BJ (cell line): ENCODE measurements around the gene HPS1. TPM values are rescaled to one million over a fixed set of nuclear protein-coding genes. Genes with fewer than 3 reads are reported as not detected.

Source experiments
- CTCF ChIA-PET: fragments of 350-600 bp; formaldehyde crosslinking; extraction: SDS; loops from one replicate; lab custom pipeline; 2021; ENCODE audit warnings: antibody characterized with exemption, inconsistent platforms; lab: Yijun Ruan, JAX
- POLR2A ChIA-PET: fragments of 300-600 bp; sonication (Branson Sonifier 250); formaldehyde crosslinking; extraction: SDS; loops from one replicate; lab custom pipeline; 2021; ENCODE audit warnings: antibody characterized with exemption; lab: Charles Lee
- DNase-seq: peaks from one replicate; pipeline ENCODE4 v3.0.0-alpha.2; 2011; ENCODE audit warnings: low read depth
- H3K27me3 ChIP-seq: 2 replicates; pipeline ENCODE4 v1.6.0; 2011; ENCODE audit warnings: low read length; ENCODE audit not compliant: control insufficient read depth, insufficient read depth
- H3K36me3 ChIP-seq: 2 replicates; pipeline ENCODE4 v1.5.1; 2011; ENCODE audit warnings: low read length; ENCODE audit not compliant: control insufficient read depth, insufficient read depth
- H3K4me3 ChIP-seq: 2 replicates; pipeline ENCODE4 v1.5.1; 2011; ENCODE audit warnings: low read depth, mild to moderate bottlenecking, control low read depth, low read length
- polyA plus RNA-seq: library from polyadenylated mRNA; depleted of rRNA; stranded (reverse); fragments of >200 nt; gene quantifications from 2 replicates; pipeline ENCODE4 v1.2.3, GENCODE V29; 2011
- TF ChIP-seq, protein P1 (sequence below): IDR thresholded peaks from 2 replicates; pipeline ENCODE4 v1.5.1; 2011; ENCODE audit warnings: low read depth, mild to moderate bottlenecking, control low read depth, inconsistent platforms, low read length, moderate library complexity; ENCODE audit not compliant: insufficient read depth

The HPS1 gene
- polyA plus RNA-seq, 1 experiment = 88.8 TPM

DNA sequence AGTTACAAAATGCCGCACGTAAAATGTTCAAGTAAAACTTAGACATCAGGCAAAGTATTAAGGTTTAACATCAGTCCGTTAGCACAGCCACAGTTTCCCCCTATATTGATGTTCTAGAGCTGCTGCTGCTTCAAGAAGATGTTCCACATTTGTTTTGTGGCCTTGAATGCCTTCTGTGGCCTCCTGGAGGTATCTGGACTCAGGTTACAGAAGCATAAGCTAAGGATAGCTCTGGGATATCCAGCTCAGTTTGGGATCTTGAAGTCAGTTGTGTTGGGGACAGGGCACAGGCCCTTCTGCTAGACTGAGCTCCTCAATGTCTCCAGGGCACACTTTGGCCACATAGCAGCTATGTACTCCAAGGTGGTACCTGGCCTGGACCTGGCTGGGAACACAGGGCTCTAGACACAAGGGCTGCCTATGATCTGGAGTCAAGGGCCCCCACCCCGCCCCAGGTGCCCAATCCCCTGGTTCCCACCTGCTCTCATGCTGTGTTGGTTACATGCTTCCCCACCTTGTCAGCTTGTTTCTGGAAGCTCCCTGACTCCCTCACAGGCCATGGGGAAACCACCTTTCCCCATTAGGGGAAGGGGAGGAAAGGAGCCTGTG lies 36.5 kb downstream of the HPS1 start:
- CTCF ChIA-PET = interaction anchor here (0.6 to 2.3 kb wide), 4 partner anchors 15 to 155 kb away, joined by 3 to 10 read pairs (median 3); no protein-coding TSS in a partner anchor
- POLR2A ChIA-PET = no interaction called here
- TF ChIP-seq, protein P1, sequence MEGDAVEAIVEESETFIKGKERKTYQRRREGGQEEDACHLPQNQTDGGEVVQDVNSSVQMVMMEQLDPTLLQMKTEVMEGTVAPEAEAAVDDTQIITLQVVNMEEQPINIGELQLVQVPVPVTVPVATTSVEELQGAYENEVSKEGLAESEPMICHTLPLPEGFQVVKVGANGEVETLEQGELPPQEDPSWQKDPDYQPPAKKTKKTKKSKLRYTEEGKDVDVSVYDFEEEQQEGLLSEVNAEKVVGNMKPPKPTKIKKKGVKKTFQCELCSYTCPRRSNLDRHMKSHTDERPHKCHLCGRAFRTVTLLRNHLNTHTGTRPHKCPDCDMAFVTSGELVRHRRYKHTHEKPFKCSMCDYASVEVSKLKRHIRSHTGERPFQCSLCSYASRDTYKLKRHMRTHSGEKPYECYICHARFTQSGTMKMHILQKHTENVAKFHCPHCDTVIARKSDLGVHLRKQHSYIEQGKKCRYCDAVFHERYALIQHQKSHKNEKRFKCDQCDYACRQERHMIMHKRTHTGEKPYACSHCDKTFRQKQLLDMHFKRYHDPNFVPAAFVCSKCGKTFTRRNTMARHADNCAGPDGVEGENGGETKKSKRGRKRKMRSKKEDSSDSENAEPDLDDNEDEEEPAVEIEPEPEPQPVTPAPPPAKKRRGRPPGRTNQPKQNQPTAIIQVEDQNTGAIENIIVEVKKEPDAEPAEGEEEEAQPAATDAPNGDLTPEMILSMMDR = no peak
- Histone ChIP-seq H3K27me3 (no peaks in the 10 kb centered on the region), H3K4me3 (no peak overlapping the region), H3K36me3 (peaks cover 1% of the 10 kb centered on the region)
- DNase-seq = no peak

DNA sequence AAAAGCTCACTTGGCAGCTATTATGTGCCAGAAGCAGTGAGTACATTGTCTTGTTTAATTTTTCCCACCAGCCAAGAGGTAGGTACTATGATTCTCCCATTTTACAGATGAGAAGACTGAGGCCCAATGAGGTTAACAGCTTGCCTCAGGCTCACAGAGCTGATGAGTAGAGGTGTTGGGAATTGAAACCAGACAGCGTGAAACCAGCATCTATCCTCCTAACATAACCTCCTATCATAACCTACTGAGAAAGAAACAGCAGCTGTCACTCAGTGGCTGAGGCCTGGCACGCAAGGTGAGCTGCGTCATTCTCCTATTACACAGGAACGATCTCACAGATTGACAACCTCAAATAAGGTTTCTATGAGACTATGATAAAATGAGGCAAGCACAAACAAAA lies 37.9 kb downstream of the HPS1 start:
- TF ChIP-seq, protein P1 = no peak
- Histone ChIP-seq H3K36me3 (peaks cover 1% of the 10 kb centered on the region), H3K4me3 (no peak overlapping the region), H3K27me3 (no peaks in the 10 kb centered on the region)
- CTCF ChIA-PET = interaction anchor here (0.7 to 2.3 kb wide), 2 partner anchors 14 to 99 kb away, joined by 3 to 10 read pairs; no protein-coding TSS in a partner anchor
- POLR2A ChIA-PET = no interaction called here
- no peak for DNase-seq

DNA sequence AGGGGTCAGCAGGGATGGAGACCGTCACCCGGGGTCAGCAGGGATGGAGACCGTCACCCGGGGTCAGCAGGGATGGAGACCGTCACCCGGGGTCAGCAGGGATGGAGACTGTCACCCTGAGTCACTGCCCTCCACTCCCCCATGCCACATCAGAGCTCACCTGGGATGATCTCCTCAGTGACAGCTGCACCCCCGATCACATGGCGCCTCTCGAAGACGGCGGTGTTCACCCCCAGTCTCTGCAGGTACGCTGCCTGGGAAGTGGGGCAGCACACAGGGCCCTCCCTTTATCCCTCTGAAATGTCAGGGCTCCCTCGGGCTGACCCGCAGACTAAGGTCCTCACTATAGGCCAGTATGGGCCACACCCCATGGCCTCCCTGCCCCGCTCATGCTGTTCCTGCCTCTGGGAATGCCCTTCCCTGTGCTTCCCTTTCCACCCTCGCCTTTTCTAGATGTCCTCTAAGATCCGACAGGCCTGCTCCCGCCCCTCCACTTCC lies 38.9 kb downstream of the HPS1 start:
- Histone ChIP-seq H3K27me3 (no peaks in the 10 kb centered on the region), H3K4me3 (no peak overlapping the region), H3K36me3 (peaks cover 1% of the 10 kb centered on the region)
- DNase-seq = no peak
- ChIA-PET CTCF (interaction anchor here (1.7 kb wide), 1 partner anchor 13 kb away, joined by 14 read pairs; no protein-coding TSS in a partner anchor), POLR2A (no interaction called here)
- TF ChIP-seq, protein P1 = no peak

DNA sequence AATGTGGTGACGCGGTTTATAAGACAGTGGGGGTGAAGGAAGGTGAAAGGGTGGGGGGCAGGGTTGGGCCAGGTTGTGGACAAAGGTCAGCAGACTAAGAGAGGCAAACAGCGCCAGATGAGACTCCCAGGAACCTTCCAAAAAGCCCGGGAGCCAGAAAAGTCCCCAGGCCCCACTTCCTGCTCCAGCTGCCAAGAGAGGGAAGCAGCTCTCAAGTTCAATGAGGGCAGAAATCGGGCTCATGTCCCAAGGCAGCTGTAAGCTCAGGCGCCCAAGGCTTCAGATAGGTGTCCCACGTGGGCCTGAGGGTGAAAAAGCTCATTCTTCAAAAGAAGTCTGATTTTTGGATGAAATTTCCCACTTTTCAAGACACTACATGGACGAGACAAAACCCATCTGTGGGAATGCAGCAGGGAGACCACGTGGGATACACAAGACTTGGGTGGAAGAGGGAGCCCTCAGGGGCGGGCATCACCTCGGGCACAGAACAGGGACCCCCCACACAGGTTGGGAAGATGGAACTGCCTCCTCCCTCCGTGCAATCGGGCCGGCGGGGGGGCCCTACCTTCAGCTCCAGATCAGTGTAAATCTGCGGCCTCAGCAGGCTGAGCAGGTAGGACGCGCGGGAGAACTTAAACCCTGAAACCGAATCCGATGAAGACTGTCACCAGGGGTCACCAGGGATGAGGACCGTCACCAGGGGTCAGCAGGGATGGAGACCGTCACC lies 39.6 kb downstream of the HPS1 start:
- no peaks in the 10 kb centered on the region for H3K36me3 ChIP-seq
- no peaks in the 10 kb centered on the region for H3K27me3 ChIP-seq
- ChIA-PET POLR2A (no interaction called here), CTCF (interaction anchor here (1.0 to 1.7 kb wide), 2 partner anchors 12 to 98 kb away, joined by 3 to 14 read pairs; no protein-coding TSS in a partner anchor)
- TF ChIP-seq, protein P1 = no peak
- no peak for DNase-seq
- H3K4me3 ChIP-seq = no peak overlapping the region

DNA sequence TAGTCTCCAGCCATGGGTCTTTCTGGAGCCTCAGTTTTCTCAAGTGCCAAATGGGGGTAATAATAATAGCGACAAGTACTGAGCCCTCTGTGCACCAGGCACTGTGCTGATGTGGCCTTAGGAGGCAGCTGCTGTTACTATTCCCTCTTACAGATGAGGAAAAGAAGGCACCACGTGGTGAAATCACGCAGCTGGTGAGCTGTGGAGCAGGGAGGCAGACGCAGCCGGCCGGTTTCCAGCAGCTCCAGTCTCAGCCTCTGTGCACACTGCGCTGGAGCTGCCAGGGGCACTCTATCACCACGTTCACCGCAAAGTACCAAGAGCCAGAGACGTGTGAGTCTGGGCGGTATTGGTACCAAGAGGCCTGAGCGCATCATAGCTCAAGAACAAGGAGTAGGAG lies 41.3 kb downstream of the HPS1 start:
- ChIA-PET CTCF (interaction anchor here (0.8 to 1.6 kb wide), 3 partner anchors 10 to 163 kb away, joined by 3 to 7 read pairs (median 3); partner anchors contain the start of gene PYROXD2), POLR2A (no interaction called here)
- no peaks in the 10 kb centered on the region for H3K36me3 ChIP-seq
- DNase-seq = no peak
- H3K4me3 ChIP-seq = no peak overlapping the region
- TF ChIP-seq, protein P1 = no peak
- no peaks in the 10 kb centered on the region for H3K27me3 ChIP-seq
